ENCODE results near the gene SYCP2. TPM values are rescaled to one million over a fixed set of nuclear protein-coding genes. Genes with fewer than 3 reads are reported as not detected.

Gene SYCP2
- polyA plus RNA-seq, 3 donors = 0.28 to 1.2 (median 0.30) TPM

GRCh38 chr20:59944726-59945125, 11.3 kb upstream of the SYCP2 start:
- 100% methylated on average over 5 of the region's 7 CpGs for WGBS (ENCODE audit: insufficient coverage)
- intact Hi-C loops (cut with micrococcal nuclease) = loop anchor here (5.0 to 10.0 kb wide), 4 partner anchors 110 to 1180 kb away; no protein-coding TSS in a partner anchor
- H3K79me2 ChIP-seq (ENCODE audit: insufficient read depth, low read length) = peaks cover 49% of the 10 kb centered on the region
- H3K36me3 Mint-ChIP-seq = peaks cover 29 to 34% of the 10 kb centered on the region in 2 donors
- H4K20me1 ChIP-seq (ENCODE audit: insufficient read depth, low read length) = peaks cover 3% of the 10 kb centered on the region
- H3K9me3 ChIP-seq (replicated peaks in 1 of 2; ENCODE audit: control insufficient read depth in 1 of 2, insufficient read depth in 1 of 2, low read length in 2 of 2) = no peaks in the 10 kb centered on the region
- TF ChIP-seq CTCF (IDR thresholded peaks at IDR 0.05) = no peak
- H3K27ac ChIP-seq (ENCODE audit: low read depth in 1 of 2, low read length in 2 of 2) = no peak overlapping the region
- H3K4me1 Mint-ChIP-seq = peaks cover 55% of the 10 kb centered on the region
- H3K4me2 ChIP-seq (replicated peaks; ENCODE audit: extremely low read depth, low read length, poor library complexity, severe bottlenecking) = no peak overlapping the region
- no peak overlapping the region for H3K4me3 ChIP-seq (replicated peaks in 1 of 3; ENCODE audit: low read depth in 2 of 3, low read length in 3 of 3)
- no peaks in the 10 kb centered on the region for H3K27me3 ChIP-seq (ENCODE audit: control insufficient read depth in 2 of 2, insufficient read depth in 2 of 2, low read length in 2 of 2)
- peaks cover 36 to 48% of the 10 kb centered on the region in 2 donors for H3K4me1 ChIP-seq (ENCODE audit: control insufficient read depth in 1 of 2, insufficient read depth in 2 of 2, low read length in 2 of 2)
- DNase-seq = no peak
- no peaks in the 10 kb centered on the region for H3K27me3 Mint-ChIP-seq (ENCODE audit: low read depth in 3 of 3)
- H3K36me3 ChIP-seq (replicated peaks in 1 of 2; ENCODE audit: control insufficient read depth in 1 of 2, insufficient read depth in 2 of 2, low read length in 2 of 2) = peaks cover 31 to 41% of the 10 kb centered on the region in 2 donors
- H3K27ac Mint-ChIP-seq = peak overlapping the region in 4 of 7 donors; percentile 51 to 59 (median 54)
- no peak overlapping the region for H3K4me3 Mint-ChIP-seq
- H3K9me3 Mint-ChIP-seq = no peaks in the 10 kb centered on the region
- no peak overlapping the region for H3K9ac ChIP-seq (ENCODE audit: insufficient read depth, low read length, poor library complexity, severe bottlenecking)
- no peak overlapping the region for H2AFZ ChIP-seq (ENCODE audit: insufficient read depth, low read depth, low read length, poor library complexity, severe bottlenecking)

- Histone ChIP-seq H3K4me1 (ENCODE audit: control insufficient read depth in 1 of 2, insufficient read depth in 2 of 2, low read length in 2 of 2) (peaks cover 46 to 52% of the 10 kb centered on the region in 2 donors), H3K4me2 (replicated peaks; ENCODE audit: extremely low read depth, low read length, poor library complexity, severe bottlenecking) (peak overlapping the region; percentile 85), H4K20me1 (ENCODE audit: insufficient read depth, low read length) (peaks cover 24% of the 10 kb centered on the region), H3K79me2 (ENCODE audit: insufficient read depth, low read length) (peaks cover 71% of the 10 kb centered on the region), H3K27ac (ENCODE audit: low read depth in 1 of 2, low read length in 2 of 2) (peak overlapping the region in 1 of 2 donors; percentile 6), H3K9me3 (replicated peaks in 1 of 2; ENCODE audit: control insufficient read depth in 1 of 2, insufficient read depth in 1 of 2, low read length in 2 of 2) (no peaks in the 10 kb centered on the region), H3K4me3 (replicated peaks in 1 of 3; ENCODE audit: low read depth in 2 of 3, low read length in 3 of 3) (peak overlapping the region in 1 of 3 experiments; percentile 95), H3K36me3 (replicated peaks in 1 of 2; ENCODE audit: control insufficient read depth in 1 of 2, insufficient read depth in 2 of 2, low read length in 2 of 2) (peaks cover 31 to 41% of the 10 kb centered on the region in 2 donors), H3K9ac (ENCODE audit: insufficient read depth, low read length, poor library complexity, severe bottlenecking) (no peak overlapping the region), H3K27me3 (ENCODE audit: control insufficient read depth in 2 of 2, insufficient read depth in 2 of 2, low read length in 2 of 2) (no peaks in the 10 kb centered on the region), H2AFZ (ENCODE audit: insufficient read depth, low read depth, low read length, poor library complexity, severe bottlenecking) (no peak overlapping the region)
- H3K36me3 Mint-ChIP-seq = peaks cover 31 to 37% of the 10 kb centered on the region in 2 donors
- H3K4me3 Mint-ChIP-seq = no peak overlapping the region
- 80% methylated on average over 1 of the region's 2 CpGs for WGBS (ENCODE audit: insufficient coverage)
- H3K9me3 Mint-ChIP-seq = peaks cover 0 to 2% (median 0%) of the 10 kb centered on the region in 7 donors
- peak overlapping the region in 3 of 7 donors; percentile 20 to 64 (median 41) for H3K27ac Mint-ChIP-seq
- no peak for DNase-seq
- no peak for TF ChIP-seq CTCF (IDR thresholded peaks at IDR 0.05)
- no peaks in the 10 kb centered on the region for H3K27me3 Mint-ChIP-seq (ENCODE audit: low read depth in 3 of 3)
- H3K4me1 Mint-ChIP-seq = peaks cover 59% of the 10 kb centered on the region
- intact Hi-C loops (cut with micrococcal nuclease) = loop anchor here (10.0 kb wide), 3 partner anchors 113 to 1183 kb away; no protein-coding TSS in a partner anchor
Measured at GRCh38 chr20:59942245-59942644, 8.8 kb upstream of the SYCP2 start.

Data from CD14-positive monocyte (primary cell).